DND-41 (cell line): ENCODE results near the gene MORN1.

Experiments used
- ATAC-seq: fragments of 200-7000 bp; cut with Tn5 transposase; 3 replicates; pipeline ENCODE4 v1.9.1; 2021; ENCODE audit warnings: low read depth; ENCODE audit not compliant: insufficient read depth
- DNase-seq: peaks from one replicate; pipeline ENCODE4 v3.0.0-alpha.2; 2020
- H2AFZ ChIP-seq: 2 replicates; pipeline ENCODE4 v1.6.0; 2012; ENCODE audit warnings: low read depth, low read length
- H3K27ac ChIP-seq: 2 replicates; pipeline ENCODE4 v1.5.1; 2012; ENCODE audit warnings: low read length, inconsistent platforms
- H3K27me3 ChIP-seq: fragments of 200-600 bp; sonication (generic); 2 replicates; pipeline ENCODE4 v1.6.0; 2012; ENCODE audit warnings: low read length, mild to moderate bottlenecking, inconsistent platforms; ENCODE audit not compliant: insufficient read depth, poor library complexity
- H3K36me3 ChIP-seq: 2 replicates; pipeline ENCODE4 v1.5.1; 2012; ENCODE audit warnings: low read length, inconsistent platforms; ENCODE audit not compliant: insufficient read depth
- H3K4me1 ChIP-seq: 2 replicates; pipeline ENCODE4 v1.5.1; 2012; ENCODE audit warnings: mild to moderate bottlenecking, low read length; ENCODE audit not compliant: insufficient read depth
- H3K4me2 ChIP-seq: 2 replicates; pipeline ENCODE4 v1.6.0; 2012; ENCODE audit warnings: mild to moderate bottlenecking, moderate library complexity, low read length, inconsistent platforms; ENCODE audit not compliant: insufficient read depth
- H3K4me3 ChIP-seq, 2 experiments: fragments of 200-600 bp in 1 of 2; shearing (Covaris generic) in 1 of 2; 2 replicates each; pipeline ENCODE4 v1.5.1; 2012 to 2016; ENCODE audit warnings: inconsistent platforms in 2 of 2, low read length in 2 of 2, mild to moderate bottlenecking in 2 of 2, low read depth in 1 of 2, moderate library complexity in 1 of 2
- H3K79me2 ChIP-seq: 2 replicates; pipeline ENCODE4 v1.6.0; 2012; ENCODE audit warnings: low read length, inconsistent platforms; ENCODE audit not compliant: insufficient read depth
- H3K9ac ChIP-seq: 2 replicates; pipeline ENCODE4 v1.6.0; 2012; ENCODE audit warnings: low read depth, mild to moderate bottlenecking, inconsistent platforms, low read length, moderate library complexity
- H3K9me3 ChIP-seq: 2 replicates; pipeline ENCODE4 v1.5.1; 2012; ENCODE audit warnings: low read length, moderate library complexity, mild to moderate bottlenecking, inconsistent platforms; ENCODE audit not compliant: insufficient read depth, severe bottlenecking
- H4K20me1 ChIP-seq: 2 replicates; pipeline ENCODE4 v1.6.0; 2012; ENCODE audit warnings: low read length; ENCODE audit not compliant: insufficient read depth
- EZH2 ChIP-seq: IDR thresholded peaks from 3 replicates; pipeline ENCODE4 v1.6.1; 2012; ENCODE audit warnings: borderline replicate concordance, low read depth, mild to moderate bottlenecking, moderate library complexity, low read length, inconsistent platforms; ENCODE audit not compliant: severe bottlenecking
- TF ChIP-seq, protein P1 (sequence below): IDR thresholded peaks from 2 replicates; pipeline ENCODE4 v1.5.1; 2012; ENCODE audit warnings: borderline replicate concordance, low read length, moderate library complexity, mild to moderate bottlenecking; ENCODE audit not compliant: poor library complexity, severe bottlenecking; ENCODE audit errors: extremely low read depth

MORN1 gene

DNA sequence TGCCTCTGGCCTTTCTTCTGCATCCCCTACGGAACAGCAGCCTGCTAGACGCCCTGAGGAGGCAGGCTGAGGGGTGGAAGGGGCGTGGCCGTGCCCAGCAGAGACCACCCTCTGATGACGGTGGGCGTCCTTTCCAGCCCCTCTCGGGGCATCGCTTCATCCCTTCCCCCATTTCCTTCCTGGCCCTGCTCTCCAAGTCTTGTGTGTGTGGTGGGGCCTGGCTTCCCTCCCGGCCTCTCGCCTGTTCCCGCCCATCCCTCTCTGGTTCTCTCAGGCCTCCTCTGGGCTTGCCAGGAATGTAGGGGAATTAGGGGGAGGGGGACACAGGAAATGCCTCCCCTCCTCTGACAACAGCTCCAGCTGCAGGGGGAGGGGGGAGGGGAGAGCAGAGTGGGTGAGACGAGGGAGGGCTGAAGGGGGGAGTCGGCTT, 112.1 kb downstream of the MORN1 start:
- H3K27ac ChIP-seq, result no peak overlapping the region
- no peak for TF ChIP-seq EZH2
- TF ChIP-seq, protein P1, sequence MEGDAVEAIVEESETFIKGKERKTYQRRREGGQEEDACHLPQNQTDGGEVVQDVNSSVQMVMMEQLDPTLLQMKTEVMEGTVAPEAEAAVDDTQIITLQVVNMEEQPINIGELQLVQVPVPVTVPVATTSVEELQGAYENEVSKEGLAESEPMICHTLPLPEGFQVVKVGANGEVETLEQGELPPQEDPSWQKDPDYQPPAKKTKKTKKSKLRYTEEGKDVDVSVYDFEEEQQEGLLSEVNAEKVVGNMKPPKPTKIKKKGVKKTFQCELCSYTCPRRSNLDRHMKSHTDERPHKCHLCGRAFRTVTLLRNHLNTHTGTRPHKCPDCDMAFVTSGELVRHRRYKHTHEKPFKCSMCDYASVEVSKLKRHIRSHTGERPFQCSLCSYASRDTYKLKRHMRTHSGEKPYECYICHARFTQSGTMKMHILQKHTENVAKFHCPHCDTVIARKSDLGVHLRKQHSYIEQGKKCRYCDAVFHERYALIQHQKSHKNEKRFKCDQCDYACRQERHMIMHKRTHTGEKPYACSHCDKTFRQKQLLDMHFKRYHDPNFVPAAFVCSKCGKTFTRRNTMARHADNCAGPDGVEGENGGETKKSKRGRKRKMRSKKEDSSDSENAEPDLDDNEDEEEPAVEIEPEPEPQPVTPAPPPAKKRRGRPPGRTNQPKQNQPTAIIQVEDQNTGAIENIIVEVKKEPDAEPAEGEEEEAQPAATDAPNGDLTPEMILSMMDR, result no peak
- no peak overlapping the region for H2AFZ ChIP-seq
- H3K27me3 ChIP-seq, result no peaks in the 10 kb centered on the region
- ATAC-seq, result 0 out of 3 replicates have a peak, but pooled peaks have one; percentile 21
- peaks cover 47% of the 10 kb centered on the region for H3K79me2 ChIP-seq
- H3K4me2 ChIP-seq, result no peak overlapping the region
- no peaks in the 10 kb centered on the region for H3K9me3 ChIP-seq
- peaks cover 64% of the 10 kb centered on the region for H4K20me1 ChIP-seq
- H3K9ac ChIP-seq, result no peak overlapping the region
- peak; percentile 35 for DNase-seq
- peaks cover 7% of the 10 kb centered on the region for H3K36me3 ChIP-seq
- H3K4me1 ChIP-seq, result peaks cover 32% of the 10 kb centered on the region
- no peak overlapping the region for H3K4me3 ChIP-seq

DNA sequence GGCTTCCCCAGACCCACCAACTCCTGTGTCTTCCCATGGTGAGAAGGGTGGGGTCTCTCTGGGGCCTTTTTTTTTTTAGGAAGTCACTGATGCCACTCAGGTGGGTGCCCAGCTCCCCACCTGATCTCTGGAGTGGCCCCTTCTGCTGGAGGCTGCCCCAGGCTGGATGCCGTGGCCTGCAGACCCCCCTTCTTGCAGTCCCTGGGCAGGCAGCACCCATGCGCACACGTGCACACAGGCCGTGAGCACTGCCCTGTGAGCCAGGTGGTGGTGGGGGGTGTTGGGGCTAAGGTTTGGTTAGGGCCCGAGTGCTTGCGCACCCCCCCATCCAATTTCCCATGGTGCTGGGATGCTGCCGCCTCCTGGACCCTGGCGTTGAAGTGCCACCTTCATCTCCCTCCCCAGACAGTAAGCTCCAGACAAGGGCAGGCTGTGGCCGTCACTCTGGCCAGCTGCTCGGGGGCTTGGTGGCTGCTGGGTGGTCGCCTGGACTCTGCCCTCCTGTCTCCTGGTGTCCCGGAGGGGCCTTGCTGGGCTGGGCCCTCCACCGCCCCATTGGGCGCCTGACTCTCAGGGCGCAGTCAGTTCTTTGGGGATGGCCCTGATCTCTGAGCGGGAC, 112.7 kb downstream of the MORN1 start:
- no peaks in the 10 kb centered on the region for H3K9me3 ChIP-seq
- peaks cover 64% of the 10 kb centered on the region for H4K20me1 ChIP-seq
- no peak overlapping the region for H3K9ac ChIP-seq
- no peak for ATAC-seq
- H3K27me3 ChIP-seq, result no peaks in the 10 kb centered on the region
- peaks cover 51% of the 10 kb centered on the region for H3K79me2 ChIP-seq
- no peak overlapping the region for H2AFZ ChIP-seq
- no peak for TF ChIP-seq EZH2
- TF ChIP-seq, protein P1, result no peak
- H3K4me1 ChIP-seq, result peaks cover 32% of the 10 kb centered on the region
- H3K27ac ChIP-seq, result no peak overlapping the region
- no peak overlapping the region for H3K4me2 ChIP-seq
- peaks cover 7% of the 10 kb centered on the region for H3K36me3 ChIP-seq
- no peak for DNase-seq
- no peak overlapping the region for H3K4me3 ChIP-seq

DNA sequence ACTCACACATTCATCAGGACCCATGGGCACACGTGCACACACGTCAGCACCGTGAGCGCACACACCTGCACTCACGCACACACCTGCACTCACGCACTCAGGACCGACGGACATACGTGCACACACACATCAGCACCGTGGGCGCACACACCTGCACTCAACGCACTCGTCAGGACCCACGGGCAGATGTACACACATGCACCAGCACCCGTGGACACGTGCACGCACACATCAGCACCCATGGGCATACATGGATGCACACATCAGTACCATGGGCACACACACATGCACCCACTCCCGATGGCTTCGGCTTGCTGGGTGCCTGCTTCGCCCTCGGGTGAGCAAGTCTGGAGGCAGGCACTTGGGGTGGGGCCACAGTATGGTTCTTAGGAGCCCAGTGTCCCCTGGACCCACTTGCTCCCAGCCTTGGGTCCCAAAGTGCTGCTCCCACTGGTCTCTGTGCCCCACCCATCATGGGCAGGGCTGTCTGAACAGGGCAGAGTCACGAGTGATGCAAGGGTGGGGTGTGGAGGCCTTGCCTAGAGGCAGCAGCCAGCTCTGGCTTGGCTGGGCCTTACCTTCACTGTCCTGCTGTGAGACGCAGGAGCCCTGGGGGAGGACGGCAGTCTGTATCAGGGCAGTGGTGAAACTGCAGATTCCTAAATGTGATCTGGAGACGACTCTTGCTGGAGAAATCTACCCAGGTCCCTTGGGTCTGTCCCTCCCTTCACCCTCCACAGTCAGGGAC, 113.4 kb downstream of the MORN1 start:
- Histone ChIP-seq H3K27ac (no peak overlapping the region), H3K4me1 (peaks cover 32% of the 10 kb centered on the region), H3K4me2 (no peak overlapping the region), H4K20me1 (peaks cover 64% of the 10 kb centered on the region), H3K27me3 (no peaks in the 10 kb centered on the region), H3K4me3 (no peak overlapping the region), H2AFZ (no peak overlapping the region), H3K79me2 (peaks cover 56% of the 10 kb centered on the region), H3K9ac (no peak overlapping the region), H3K9me3 (no peaks in the 10 kb centered on the region), H3K36me3 (peaks cover 7% of the 10 kb centered on the region)
- no peak for TF ChIP-seq EZH2
- no peak for DNase-seq
- no peak for ATAC-seq
